Loucy (cell line): ENCODE data around the gene ANGPTL7.

Source experiments
- H2AFZ ChIP-seq: fragments of 200-600 bp; sonication (generic); 2 replicates; pipeline ENCODE4 v1.6.0; 2016; ENCODE audit warnings: antibody characterized with exemption, mild to moderate bottlenecking, low read length, moderate library complexity
- H3F3A ChIP-seq: fragments of 200-600 bp; 2 replicates; pipeline ENCODE4 v1.6.0; 2016; ENCODE audit warnings: antibody characterized with exemption, low read depth, mild to moderate bottlenecking
- H3K27me3 ChIP-seq: fragments of 200-600 bp; sonication (generic); 2 replicates; pipeline ENCODE4 v1.6.1; 2014; ENCODE audit warnings: low read length, mild to moderate bottlenecking; ENCODE audit not compliant: insufficient read depth, poor library complexity, severe bottlenecking
- H3K36me3 ChIP-seq: fragments of 200-600 bp; sonication (generic); 2 replicates; pipeline ENCODE4 v1.6.1; 2016; ENCODE audit warnings: low read length; ENCODE audit not compliant: insufficient read depth
- H3K4me1 ChIP-seq: fragments of 200-600 bp; sonication (generic); 2 replicates; pipeline ENCODE4 v1.5.1; 2014; ENCODE audit warnings: low read length, mild to moderate bottlenecking; ENCODE audit not compliant: insufficient read depth, poor library complexity, severe bottlenecking
- H3K4me2 ChIP-seq: fragments of 200-600 bp; sonication (generic); 2 replicates; pipeline ENCODE4 v1.6.0; 2014; ENCODE audit warnings: antibody characterized with exemption, low read length, low read depth, mild to moderate bottlenecking; ENCODE audit not compliant: poor library complexity, severe bottlenecking
- H3K4me3 ChIP-seq: fragments of 200-600 bp; sonication (generic); 2 replicates; pipeline ENCODE4 v1.5.1; 2014; ENCODE audit warnings: low read length, mild to moderate bottlenecking, mixed read lengths; ENCODE audit not compliant: poor library complexity, severe bottlenecking
- H3K79me2 ChIP-seq: fragments of 200-600 bp; sonication (generic); 2 replicates; pipeline ENCODE4 v1.6.1; 2014; ENCODE audit warnings: low read length; ENCODE audit not compliant: insufficient read depth
- H3K9ac ChIP-seq: fragments of 200-600 bp; sonication (generic); 2 replicates; pipeline ENCODE4 v1.6.0; 2014; ENCODE audit warnings: mild to moderate bottlenecking, low read depth, low read length, moderate library complexity; ENCODE audit not compliant: poor library complexity, severe bottlenecking
- H3K9me2 ChIP-seq: fragments of 200-600 bp; sonication (generic); replicated peaks from 2 replicates; pipeline ENCODE4 v1.6.1; 2016; ENCODE audit warnings: low read depth, low read length, mixed read lengths
- H3K9me3 ChIP-seq: fragments of 200-600 bp; sonication (generic); 2 replicates; pipeline ENCODE4 v1.6.1; 2014; ENCODE audit warnings: mild to moderate bottlenecking, antibody characterized with exemption, low read length, low read depth; ENCODE audit not compliant: insufficient read depth
- H4K20me1 ChIP-seq: fragments of 200-600 bp; sonication (generic); 2 replicates; pipeline ENCODE4 v1.6.0; 2014; ENCODE audit warnings: antibody characterized with exemption, low read length, mild to moderate bottlenecking; ENCODE audit not compliant: insufficient read depth, poor library complexity, severe bottlenecking
- EZH2phosphoT487 ChIP-seq: fragments of 200-600 bp; IDR thresholded peaks from 2 replicates; pipeline ENCODE4 v1.6.1; 2018; ENCODE audit warnings: antibody characterized with exemption, mild to moderate bottlenecking, moderate library complexity, borderline replicate concordance
- TF ChIP-seq, protein P1 (sequence below): fragments of 200-600 bp; sonication (generic); conservative IDR thresholded peaks from 2 replicates; pipeline ENCODE4 v1.5.1; 2014; ENCODE audit warnings: mild to moderate bottlenecking, antibody characterized with exemption, low read length

Gene ANGPTL7

DNA sequence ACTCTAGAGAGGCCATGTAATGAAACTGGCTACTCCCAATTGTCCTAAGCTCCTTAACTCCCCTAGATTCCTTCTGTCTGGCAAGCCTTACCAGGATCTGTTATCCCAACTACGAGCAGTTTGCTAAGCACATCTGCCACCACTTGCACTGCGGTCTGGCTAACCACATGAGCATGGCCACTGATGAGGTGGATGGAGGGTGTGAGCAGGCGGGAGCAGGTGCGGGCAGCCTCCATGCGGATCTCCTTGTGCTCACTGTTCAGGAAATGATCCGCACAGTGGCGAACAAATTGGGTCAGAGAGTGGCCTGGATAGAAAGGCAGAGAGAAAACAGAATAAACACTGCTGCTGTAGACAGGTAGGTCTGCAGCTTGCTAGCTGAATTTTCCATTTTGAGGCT, 49.2 kb downstream of the ANGPTL7 start:
- no peaks in the 10 kb centered on the region for H4K20me1 ChIP-seq
- H3K4me3 ChIP-seq, result no peak overlapping the region
- H3K4me1 ChIP-seq, result peaks cover 6% of the 10 kb centered on the region
- H3K9me2 ChIP-seq, result no peaks in the 10 kb centered on the region
- H3K9ac ChIP-seq, result no peak overlapping the region
- no peak for TF ChIP-seq EZH2phosphoT487
- TF ChIP-seq, protein P1, sequence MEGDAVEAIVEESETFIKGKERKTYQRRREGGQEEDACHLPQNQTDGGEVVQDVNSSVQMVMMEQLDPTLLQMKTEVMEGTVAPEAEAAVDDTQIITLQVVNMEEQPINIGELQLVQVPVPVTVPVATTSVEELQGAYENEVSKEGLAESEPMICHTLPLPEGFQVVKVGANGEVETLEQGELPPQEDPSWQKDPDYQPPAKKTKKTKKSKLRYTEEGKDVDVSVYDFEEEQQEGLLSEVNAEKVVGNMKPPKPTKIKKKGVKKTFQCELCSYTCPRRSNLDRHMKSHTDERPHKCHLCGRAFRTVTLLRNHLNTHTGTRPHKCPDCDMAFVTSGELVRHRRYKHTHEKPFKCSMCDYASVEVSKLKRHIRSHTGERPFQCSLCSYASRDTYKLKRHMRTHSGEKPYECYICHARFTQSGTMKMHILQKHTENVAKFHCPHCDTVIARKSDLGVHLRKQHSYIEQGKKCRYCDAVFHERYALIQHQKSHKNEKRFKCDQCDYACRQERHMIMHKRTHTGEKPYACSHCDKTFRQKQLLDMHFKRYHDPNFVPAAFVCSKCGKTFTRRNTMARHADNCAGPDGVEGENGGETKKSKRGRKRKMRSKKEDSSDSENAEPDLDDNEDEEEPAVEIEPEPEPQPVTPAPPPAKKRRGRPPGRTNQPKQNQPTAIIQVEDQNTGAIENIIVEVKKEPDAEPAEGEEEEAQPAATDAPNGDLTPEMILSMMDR, result no peak
- H3K79me2 ChIP-seq, result no peaks in the 10 kb centered on the region
- H2AFZ ChIP-seq, result no peak overlapping the region
- no peak overlapping the region for H3K4me2 ChIP-seq
- no peaks in the 10 kb centered on the region for H3K27me3 ChIP-seq
- H3K36me3 ChIP-seq, result peaks cover 79% of the 10 kb centered on the region
- H3K9me3 ChIP-seq, result no peaks in the 10 kb centered on the region
- no peaks in the 10 kb centered on the region; the same call in 1 of the 2 replicates for H3F3A ChIP-seq

DNA sequence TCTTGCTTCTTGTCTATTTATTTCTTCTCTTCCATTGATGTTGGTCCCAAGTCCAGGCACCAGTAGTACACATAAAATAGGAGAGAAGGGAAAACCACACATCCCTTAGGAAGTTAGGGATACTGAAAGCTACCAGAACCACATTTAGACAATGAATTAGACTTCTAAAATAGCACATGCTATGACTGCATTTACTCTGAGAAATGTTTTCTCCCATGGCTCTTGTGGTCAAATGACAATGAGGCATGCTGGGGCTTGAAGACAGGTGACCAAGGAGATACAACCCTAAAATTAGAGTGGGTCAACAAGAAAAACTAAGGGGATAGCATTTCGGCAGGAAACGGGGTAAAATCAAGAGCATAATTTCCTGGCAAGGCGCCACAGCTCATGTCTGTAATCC, 56.1 kb downstream of the ANGPTL7 start:
- Histone ChIP-seq H3K4me1 (no peaks in the 10 kb centered on the region), H3K36me3 (peaks cover 62% of the 10 kb centered on the region), H3K9me2 (no peaks in the 10 kb centered on the region), H4K20me1 (no peaks in the 10 kb centered on the region), H3K4me2 (no peak overlapping the region), H3K27me3 (no peaks in the 10 kb centered on the region), H3F3A (no peaks in the 10 kb centered on the region), H3K9ac (no peak overlapping the region), H3K4me3 (no peak overlapping the region), H3K9me3 (no peaks in the 10 kb centered on the region), H3K79me2 (no peaks in the 10 kb centered on the region), H2AFZ (no peak overlapping the region)
- TF ChIP-seq EZH2phosphoT487, result no peak
